T47D (cell line): ENCODE results near the gene RAD18.

ENCODE experiments used
- DNase-seq, 2 experiments: peaks; one replicate each; pipeline versions ENCODE4 v3.0.0 to v3.0.0-alpha.2; 2011 to 2012; ENCODE audit warnings: low read depth in 1 of 2, low spot score in 1 of 2
- JUND ChIP-seq: IDR thresholded peaks from 2 replicates; pipeline ENCODE4 v1.6.1; 2012; ENCODE audit warnings: low read depth
- in situ Hi-C: cut with HindIII; loops from 2 replicates; pipeline ENCODE4 v1.10.0; 2016; ENCODE audit warnings: low sequenced_read_pairs, low pct_unique_long_range_greater_than_20kb

RAD18 gene

DNA sequence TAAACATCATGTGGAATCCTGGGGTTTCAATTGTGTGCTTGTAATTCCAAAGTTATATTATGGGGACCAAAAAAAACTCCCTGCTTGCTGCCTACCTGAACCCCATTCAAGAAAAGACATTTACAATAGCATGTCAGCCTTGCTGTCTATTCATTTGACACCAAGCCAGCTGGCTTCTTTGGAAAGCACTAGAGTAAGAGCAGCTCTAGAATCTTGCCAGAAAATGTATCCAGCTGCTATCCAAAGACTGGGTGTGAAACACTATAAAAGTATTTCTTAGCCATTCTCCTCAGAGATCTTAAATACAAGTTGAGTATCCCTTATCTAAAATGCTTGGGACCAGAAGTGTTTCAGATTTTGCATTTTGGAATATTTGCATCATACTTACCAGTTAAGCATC, 87.4 kb downstream of the RAD18 start:
- no peak for TF ChIP-seq JUND
- DNase-seq, result no peak
- in situ Hi-C loops, result no loop called here

- in situ Hi-C loops, result no loop called here
- DNase-seq, result no peak
Measured at GRCh38 chr3:8873740-8874139, 89.5 kb downstream of the RAD18 start.

GRCh38 chr3:8872261-8872660, 91.0 kb downstream of the RAD18 start:
- TF ChIP-seq JUND, result no peak
- DNase-seq, result no peak
- in situ Hi-C loops, result no loop called here

More at GRCh38 chr3:8873740-8874139, 89.5 kb downstream of the RAD18 start:
- no peak for TF ChIP-seq JUND

DNA sequence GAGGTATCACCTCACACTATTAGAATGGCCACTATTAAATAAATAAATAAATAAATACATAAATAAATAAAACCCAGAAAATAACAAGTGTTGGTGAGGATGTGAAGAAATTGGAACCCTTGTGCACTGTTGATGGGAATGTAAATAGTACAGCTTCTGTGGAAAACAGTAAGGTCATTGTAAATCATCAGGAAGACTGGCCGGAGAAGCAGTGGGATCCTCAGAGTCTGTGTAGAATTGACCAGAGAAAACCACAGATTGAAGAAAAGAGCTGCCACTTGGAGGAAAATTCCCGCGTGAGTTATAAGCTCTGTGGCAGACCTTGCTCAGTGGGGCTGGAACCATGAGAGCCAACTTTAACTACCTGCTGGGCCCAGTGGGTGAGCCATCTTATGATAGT, 92.0 kb downstream of the RAD18 start:
- DNase-seq, result no peak
- in situ Hi-C loops, result no loop called here

GRCh38 chr3:8870134-8870533, 93.1 kb downstream of the RAD18 start:
- in situ Hi-C loops, result no loop called here
- TF ChIP-seq JUND, result no peak
- no peak for DNase-seq

More for the DNA sequence above, 92.0 kb downstream of the RAD18 start:
- no peak for TF ChIP-seq JUND

GRCh38 chr3:8869613-8870012, 93.7 kb downstream of the RAD18 start:
- in situ Hi-C loops, result no loop called here
- DNase-seq, result no peak
- no peak for TF ChIP-seq JUND

DNA sequence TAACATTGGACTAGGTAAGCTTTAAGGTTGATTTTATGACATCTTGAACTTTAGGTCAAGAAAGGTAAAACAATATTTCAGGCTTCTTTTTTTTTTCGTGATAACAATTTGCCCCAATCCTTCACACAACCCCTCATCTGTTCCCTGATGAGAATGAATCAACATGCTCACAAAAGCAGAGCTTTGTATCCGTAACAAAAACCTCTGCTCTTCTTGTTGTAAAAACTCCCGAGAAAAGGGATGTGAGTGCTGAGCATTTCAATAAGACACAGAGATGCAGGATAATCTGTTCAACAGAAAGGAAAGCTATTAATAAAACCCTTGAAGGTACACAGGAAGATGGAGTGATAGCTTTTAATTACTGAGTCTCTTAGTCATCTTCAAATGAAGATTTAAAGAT, 94.3 kb downstream of the RAD18 start:
- TF ChIP-seq JUND, result no peak
- in situ Hi-C loops, result no loop called here
- no peak for DNase-seq

- TF ChIP-seq JUND, result no peak
- in situ Hi-C loops, result no loop called here
- DNase-seq, result no peak
Measured at GRCh38 chr3:8867646-8868045, 95.6 kb downstream of the RAD18 start.

DNA sequence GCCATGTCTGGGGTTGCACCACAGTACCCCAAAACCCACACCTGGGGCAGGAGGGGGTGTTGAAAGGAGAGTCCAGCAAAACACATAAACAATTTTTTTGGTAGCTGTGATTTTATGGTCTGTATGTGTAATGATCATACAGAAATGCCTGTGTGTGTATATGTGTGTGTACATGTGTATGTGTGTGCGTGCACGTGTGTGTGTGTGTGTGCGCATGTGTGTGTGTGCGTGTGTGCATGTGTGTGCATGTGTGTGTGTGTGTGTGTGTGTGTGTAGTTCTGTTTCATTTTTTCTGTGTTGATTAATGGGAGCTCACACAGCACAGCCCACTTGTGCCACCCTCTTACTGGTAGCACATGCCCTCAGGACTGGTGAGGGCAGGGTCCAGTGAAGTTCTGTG, 97.6 kb downstream of the RAD18 start:
- no peak for DNase-seq
- no peak for TF ChIP-seq JUND
- in situ Hi-C loops, result no loop called here

DNA sequence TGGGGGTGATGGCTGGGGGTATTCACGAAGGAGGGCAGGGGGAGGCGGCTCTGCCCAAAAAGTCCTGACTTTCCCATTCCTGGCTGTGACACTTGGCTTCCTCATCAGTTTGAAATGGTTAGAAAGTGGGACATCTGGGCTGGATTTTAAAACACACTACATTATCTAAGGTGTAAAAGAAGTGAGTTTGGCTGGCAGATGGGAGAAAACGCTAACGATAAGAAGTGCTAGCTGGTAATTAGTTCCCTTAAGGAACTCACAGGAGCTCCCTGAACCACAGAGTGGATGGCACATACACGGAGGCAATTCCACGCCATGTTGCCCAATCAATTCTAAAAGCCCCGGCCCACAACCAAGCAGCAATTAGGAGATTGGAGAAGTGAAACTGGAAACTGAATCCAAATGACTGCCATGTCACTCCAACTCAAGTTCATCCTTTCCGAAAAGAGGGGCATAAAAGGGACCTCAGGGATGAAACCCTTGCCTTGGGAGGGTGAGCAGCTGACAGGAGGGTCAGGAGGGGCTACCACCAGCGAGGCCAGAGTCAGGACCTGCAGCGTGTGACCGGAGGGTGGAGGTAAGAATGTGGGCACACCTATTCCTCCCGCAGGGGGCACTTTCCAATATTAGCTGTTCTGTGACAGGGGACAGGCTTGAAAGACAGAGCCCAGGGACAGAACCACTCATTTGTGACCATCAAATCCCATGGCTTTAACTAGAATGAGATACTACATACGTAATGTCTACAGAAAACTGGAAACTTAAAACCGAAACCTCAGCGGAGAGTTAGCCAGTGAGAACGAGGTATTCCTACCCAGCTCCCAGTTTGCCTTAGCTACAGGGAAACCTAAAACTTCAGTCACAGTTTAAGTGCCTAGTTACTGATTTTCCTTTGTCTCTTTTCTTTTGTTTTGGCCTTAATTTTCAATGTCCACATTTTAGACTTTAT, 98.6 kb downstream of the RAD18 start:
- in situ Hi-C loops, result no loop called here
- no peak for TF ChIP-seq JUND
- DNase-seq, result no peak

GRCh38 chr3:8863891-8864290, 99.4 kb downstream of the RAD18 start:
- TF ChIP-seq JUND, result no peak
- in situ Hi-C loops, result no loop called here
- no peak for DNase-seq

DNA sequence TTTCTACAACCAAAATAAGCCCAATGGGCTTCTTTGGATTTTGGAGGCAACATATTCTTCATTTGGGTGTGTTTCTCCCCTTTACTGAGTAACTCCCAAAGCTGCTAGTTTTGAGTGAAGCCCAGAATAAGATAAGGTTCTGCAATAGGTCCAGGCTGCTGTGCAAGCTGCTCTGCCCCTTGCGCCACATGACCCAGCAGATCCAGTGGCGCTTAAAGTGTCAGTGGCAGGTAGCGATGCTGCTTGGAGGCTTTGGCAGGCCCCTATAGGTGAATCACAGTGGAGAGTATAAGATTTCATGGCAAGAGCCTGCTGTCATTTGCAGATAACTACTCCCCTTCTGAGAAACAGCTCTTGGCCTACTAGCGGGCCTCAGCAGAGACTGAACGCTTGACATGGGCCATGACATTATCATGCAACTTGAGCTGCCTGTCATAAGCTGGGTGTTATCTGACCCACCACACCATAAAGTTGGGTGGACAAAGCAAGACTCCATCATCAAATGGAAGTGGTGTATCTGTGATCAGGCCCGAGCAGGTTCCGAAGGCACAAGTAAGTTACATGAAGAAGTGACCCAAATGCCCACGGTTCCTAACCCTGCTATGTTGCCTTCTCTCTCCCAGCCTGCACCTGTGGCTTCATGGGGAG, 105.4 kb downstream of the RAD18 start:
- in situ Hi-C loops, result no loop called here
- DNase-seq, result no peak
- no peak for TF ChIP-seq JUND

- no peak for TF ChIP-seq JUND
- in situ Hi-C loops, result no loop called here
- DNase-seq, result no peak
Measured at GRCh38 chr3:8856721-8857120, 106.6 kb downstream of the RAD18 start.
